GM23248 (cell line): ENCODE results near the gene BRME1. TPM values are rescaled to one million over a fixed set of nuclear protein-coding genes. Genes with fewer than 3 reads are reported as not detected.

ENCODE experiments used
- DNase-seq: peaks from one replicate; pipeline ENCODE4 v3.0.0-alpha.2; 2015
- H2AFZ ChIP-seq: fragments of 200-600 bp; sonication (generic); 2 replicates; pipeline ENCODE4 v1.6.1; 2016; ENCODE audit warnings: antibody characterized with exemption
- H3F3A ChIP-seq: fragments of 200-600 bp; sonication (generic); 2 replicates; pipeline ENCODE4 v1.6.1; 2016; ENCODE audit warnings: mild to moderate bottlenecking, antibody characterized with exemption, mixed run types; ENCODE audit not compliant: insufficient read depth
- H3K27ac ChIP-seq: fragments of 200-600 bp; sonication (generic); 2 replicates; pipeline ENCODE4 v1.5.1; 2016; ENCODE audit warnings: mild to moderate bottlenecking
- H3K27me3 ChIP-seq: fragments of 200-600 bp; sonication (generic); replicated peaks from 2 replicates; pipeline ENCODE4 v1.6.1; 2016; ENCODE audit warnings: mild to moderate bottlenecking; ENCODE audit not compliant: insufficient read depth
- H3K36me3 ChIP-seq: fragments of 200-600 bp; sonication (generic); 2 replicates; pipeline ENCODE4 v1.6.1; 2016; ENCODE audit warnings: low read depth, mild to moderate bottlenecking
- H3K4me1 ChIP-seq: fragments of 200-600 bp; sonication (generic); 2 replicates; pipeline ENCODE4 v1.6.1; 2016; ENCODE audit warnings: mild to moderate bottlenecking; ENCODE audit not compliant: insufficient read depth
- H3K4me2 ChIP-seq: fragments of 200-600 bp; sonication (generic); one replicate; pipeline ENCODE4 v1.6.1; 2016; ENCODE audit warnings: mild to moderate bottlenecking; ENCODE audit not compliant: unreplicated experiment
- H3K4me3 ChIP-seq: fragments of 200-600 bp; sonication (generic); 2 replicates; pipeline ENCODE4 v1.5.1; 2016; ENCODE audit warnings: mild to moderate bottlenecking
- H3K79me2 ChIP-seq: fragments of 200-600 bp; sonication (generic); 2 replicates; pipeline ENCODE4 v1.6.1; 2016; ENCODE audit warnings: mild to moderate bottlenecking; ENCODE audit not compliant: insufficient read depth
- H3K9ac ChIP-seq: fragments of 200-600 bp; sonication (generic); 2 replicates; pipeline ENCODE4 v1.6.1; 2016; ENCODE audit warnings: mild to moderate bottlenecking
- H3K9me2 ChIP-seq: fragments of 200-600 bp; sonication (generic); 2 replicates; pipeline ENCODE4 v1.6.1; 2016; ENCODE audit warnings: mixed run types, mild to moderate bottlenecking, moderate library complexity; ENCODE audit not compliant: insufficient read depth
- H3K9me3 ChIP-seq: fragments of 200-600 bp; sonication (generic); one replicate; pipeline ENCODE4 v1.6.1; 2017; ENCODE audit warnings: low read depth
- H4K20me1 ChIP-seq: fragments of 200-600 bp; sonication (generic); 2 replicates; pipeline ENCODE4 v1.6.0; 2016; ENCODE audit not compliant: insufficient read depth
- EZH2 ChIP-seq: fragments of 200-600 bp; sonication (generic); IDR thresholded peaks from 2 replicates; pipeline ENCODE4 v1.6.1; 2018; ENCODE audit warnings: antibody characterized with exemption, mild to moderate bottlenecking; ENCODE audit not compliant: insufficient read depth, poor library complexity, severe bottlenecking
- EZH2phosphoT487 ChIP-seq: fragments of 200-600 bp; sonication (generic); IDR thresholded peaks from 2 replicates; pipeline ENCODE4 v1.6.1; 2018; ENCODE audit warnings: antibody characterized with exemption, moderate library complexity, mild to moderate bottlenecking, low read depth; ENCODE audit not compliant: insufficient read depth
- WGBS, 2 experiments: methylation state at CpG; one replicate each; pipeline ENCODE4 v1.1.6; 2015 to 2017; ENCODE audit warnings: low lambda C conversion rate in 2 of 2, low coverage in 1 of 2; ENCODE audit errors: missing lambda C conversion rate in 2 of 2; 5-methylcytosine and 5-hydroxymethylcytosine counted together
- in situ Hi-C: fragments of 300-500 bp; cut with MboI; formaldehyde crosslinking; loops from 2 replicates; pipeline ENCODE4 v1.15.0; 2020
- polyA plus RNA-seq: library from polyadenylated mRNA; unstranded; fragments of >200 nt; fragmentation: Nextera tagmentation; extraction: Ambion mirVana; gene quantifications from 2 replicates; pipeline ENCODE4 v1.2.1, GENCODE V29; 2016
- total RNA-seq: library from RNA; depleted of rRNA; stranded (reverse); fragments of >200 nt; shearing (Covaris generic); gene quantifications from 2 replicates; pipeline ENCODE4 v1.2.3, GENCODE V29; 2014

BRME1 gene
- total and polyA plus RNA-seq, 2 experiments from 2014 or later = 0.11 to 0.63 TPM

DNA sequence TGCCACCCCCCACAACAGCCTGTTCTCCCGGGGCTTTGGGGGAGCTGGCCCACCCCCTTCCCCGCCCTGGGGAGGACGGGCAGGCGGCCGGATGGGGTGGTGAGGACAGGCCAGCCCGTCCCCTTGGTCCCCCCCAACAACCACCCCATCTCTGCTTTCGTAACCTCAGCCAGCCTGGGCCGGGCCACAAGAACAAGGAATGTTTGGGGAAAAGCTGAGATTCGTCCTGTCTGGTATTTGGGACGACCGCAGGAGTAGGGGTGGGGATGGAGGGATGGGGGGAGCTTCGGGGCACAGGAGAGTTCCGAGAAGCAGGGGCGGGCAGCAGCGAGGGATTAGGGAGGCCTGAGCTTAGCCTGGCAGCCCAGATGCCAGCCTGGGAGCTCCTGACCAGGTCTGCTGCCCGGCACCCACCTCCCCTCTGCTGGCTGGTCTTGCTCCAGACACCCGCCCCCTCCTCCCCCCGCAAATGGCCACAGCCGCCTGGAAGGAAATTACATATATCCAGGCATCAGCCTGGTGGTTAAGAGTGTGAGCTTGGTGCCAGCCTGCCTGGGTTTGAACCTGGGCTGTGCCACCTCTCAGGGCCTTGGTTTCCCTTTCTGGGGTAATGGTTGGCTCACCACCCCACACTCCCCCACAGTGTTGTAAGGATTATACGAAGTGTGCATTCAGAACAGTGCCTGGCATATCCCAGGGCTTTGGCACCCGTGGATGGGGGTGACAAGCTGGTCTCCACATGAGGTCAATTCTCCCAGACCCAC is 32.6 kb upstream of the BRME1 start, which contains the start of gene PODNL1:
TSS of gene PODNL1 (minus strand) at position 117 of the 764 bp plus-strand sequence. CDS start 236 bp downstream, outside the sequence.
- WGBS, 2 experiments = 11 to 13% methylated on average over 12 to 21 of the region's 21 CpGs
- in situ Hi-C loops = no loop called here
- Histone ChIP-seq H3K27me3 (no peaks in the 10 kb centered on the region), H3K79me2 (no peaks in the 10 kb centered on the region), H4K20me1 (no peaks in the 10 kb centered on the region), H3K9me2 (no peaks in the 10 kb centered on the region), H3K4me2 (peak within 1 kb of the TSS; percentile 67), H3K9me3 (no peaks in the 10 kb centered on the region), H3K9ac (peak within 1 kb of the TSS; percentile 69), H3K27ac (peak within 1 kb of the TSS; percentile 39), H3K36me3 (no peaks in the 10 kb centered on the region), H3K4me3 (peak within 1 kb of the TSS; percentile 74), H3F3A (no peaks in the 10 kb centered on the region), H2AFZ (peak within 1 kb of the TSS; percentile 78), H3K4me1 (peaks cover 6% of the 10 kb centered on the region)
- peak; percentile 85 for DNase-seq
- TF ChIP-seq EZH2phosphoT487 (no peak), EZH2 (no peak)

DNA sequence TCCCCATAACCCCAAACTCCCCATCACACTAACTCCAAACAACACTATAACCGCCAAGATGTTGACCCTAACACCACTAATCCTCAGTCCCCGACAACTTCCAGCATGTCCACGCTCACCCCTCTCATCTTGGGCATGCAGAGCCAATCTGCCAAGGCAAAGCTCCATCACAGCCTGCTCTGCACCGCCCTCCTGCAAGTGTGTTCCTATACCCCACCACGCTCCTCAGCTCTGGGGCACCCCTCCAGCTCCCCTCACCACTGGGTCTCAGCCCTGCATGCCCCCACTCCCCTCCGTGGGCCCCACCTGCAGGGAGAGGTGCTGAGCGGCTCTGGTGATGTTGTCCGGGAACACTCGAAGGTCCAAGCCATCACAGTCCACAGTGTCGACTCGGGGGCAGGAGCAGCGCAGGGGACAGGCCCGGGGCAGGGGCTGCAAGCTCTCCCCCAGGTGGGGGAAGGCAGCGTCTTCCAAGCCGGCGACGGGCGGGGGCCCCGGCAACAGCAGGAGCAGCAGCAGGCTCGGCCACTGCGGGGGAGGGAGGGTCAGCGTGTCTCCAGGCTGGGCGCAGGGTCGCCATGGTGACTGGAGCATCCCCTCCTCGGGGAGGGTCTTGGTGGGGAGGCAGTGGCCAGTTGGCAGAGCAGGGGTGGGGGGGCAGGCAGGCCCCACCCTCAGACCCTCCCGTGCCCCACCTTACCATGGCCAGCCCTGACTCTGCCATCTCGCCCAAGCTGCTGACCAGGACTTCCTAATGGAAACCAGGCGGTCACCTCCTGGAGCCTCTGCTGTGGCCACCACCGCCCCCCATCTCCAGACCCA is 31.8 kb upstream of the BRME1 start:
- H4K20me1 ChIP-seq = no peaks in the 10 kb centered on the region
- no peak for TF ChIP-seq EZH2phosphoT487
- no peak for TF ChIP-seq EZH2
- H2AFZ ChIP-seq = peak overlapping the region; percentile 78
- peak overlapping the region; percentile 67 for H3K4me2 ChIP-seq
- 10 to 14% methylated on average over 19 to 26 of the region's 29 CpGs for whole genome bisulfite sequencing, 2 experiments
- H3K4me1 ChIP-seq = peaks cover 6% of the 10 kb centered on the region
- no peaks in the 10 kb centered on the region for H3F3A ChIP-seq
- no peaks in the 10 kb centered on the region for H3K9me3 ChIP-seq
- peak overlapping the region; percentile 39 for H3K27ac ChIP-seq
- peak; percentile 67 for DNase-seq
- H3K27me3 ChIP-seq = no peaks in the 10 kb centered on the region
- in situ Hi-C loops = no loop called here
- H3K36me3 ChIP-seq = no peaks in the 10 kb centered on the region
- H3K9ac ChIP-seq = peak overlapping the region; percentile 69
- no peaks in the 10 kb centered on the region for H3K79me2 ChIP-seq
- H3K9me2 ChIP-seq = no peaks in the 10 kb centered on the region
- H3K4me3 ChIP-seq = peak overlapping the region; percentile 74

DNA sequence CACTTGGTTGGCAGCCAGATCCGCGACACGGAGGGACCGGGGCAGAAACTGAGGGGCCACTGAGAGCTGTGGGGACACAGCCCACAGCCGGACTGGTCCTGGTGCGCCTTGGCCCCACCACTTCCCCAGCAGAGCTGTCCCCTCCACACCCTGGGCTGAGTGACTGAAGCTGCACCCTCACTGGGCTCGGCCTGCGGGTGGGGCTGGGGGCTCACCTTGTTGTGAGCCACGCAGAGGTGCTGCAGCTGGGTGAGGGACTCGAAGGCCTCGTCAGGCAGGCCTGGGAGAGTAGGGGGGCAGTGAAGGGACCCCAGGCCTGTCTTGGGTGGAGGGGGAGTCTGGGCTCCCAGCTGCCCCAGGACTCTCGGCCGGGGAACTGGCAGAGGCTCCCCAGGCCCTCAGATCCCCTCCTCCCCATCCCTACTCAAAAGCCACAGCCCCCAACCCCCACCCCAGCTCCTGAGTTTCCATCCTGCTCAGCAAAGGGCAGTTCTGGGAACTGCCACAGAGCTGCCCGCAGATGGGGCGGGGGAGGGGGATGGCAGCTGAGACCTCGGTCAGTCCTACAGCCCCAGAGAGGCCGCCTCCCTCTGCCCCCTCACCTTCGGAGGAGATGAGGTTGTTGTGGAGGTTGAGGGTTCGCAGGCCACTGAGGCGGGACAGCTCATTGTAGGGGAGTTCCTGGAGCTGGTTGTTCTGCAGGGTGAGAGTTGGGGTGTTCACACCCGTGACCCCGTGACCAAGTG is 30.0 kb upstream of the BRME1 start:
- H3K4me3 ChIP-seq = no peak overlapping the region
- no peak overlapping the region for H3K27ac ChIP-seq
- H3K9me3 ChIP-seq = no peaks in the 10 kb centered on the region
- H3K4me1 ChIP-seq = peaks cover 6% of the 10 kb centered on the region
- H3K9ac ChIP-seq = no peak overlapping the region
- H3K27me3 ChIP-seq = no peaks in the 10 kb centered on the region
- no peak overlapping the region for H3K4me2 ChIP-seq
- H3K9me2 ChIP-seq = no peaks in the 10 kb centered on the region
- 86% methylated on average over 20 to 22 of the region's 22 CpGs for WGBS, 2 experiments
- H3K79me2 ChIP-seq = no peaks in the 10 kb centered on the region
- no peaks in the 10 kb centered on the region for H3F3A ChIP-seq
- in situ Hi-C loops = no loop called here
- no peak overlapping the region for H2AFZ ChIP-seq
- H4K20me1 ChIP-seq = no peaks in the 10 kb centered on the region
- no peak for DNase-seq
- TF ChIP-seq EZH2 (no peak), EZH2phosphoT487 (no peak)
- no peaks in the 10 kb centered on the region; the same call in 1 of the 2 replicates for H3K36me3 ChIP-seq

DNA sequence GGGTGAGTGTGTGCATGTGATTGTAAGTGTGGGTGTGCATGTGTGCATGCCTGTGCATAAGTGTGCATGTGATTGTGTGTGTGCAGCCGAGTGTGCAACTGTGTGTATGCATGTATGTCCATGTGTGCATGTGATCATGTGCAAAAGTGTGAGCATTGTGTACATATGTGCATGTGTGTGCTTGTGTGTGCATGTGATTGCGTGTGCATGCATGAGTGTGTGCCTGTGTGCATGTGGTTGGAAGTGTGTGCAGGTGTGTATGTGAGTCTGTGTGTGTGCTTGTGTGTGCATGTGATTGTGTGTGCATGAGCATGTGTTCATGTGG is 28.8 kb upstream of the BRME1 start:
- Histone ChIP-seq H3K79me2 (no peaks in the 10 kb centered on the region), H3K36me3 (no peaks in the 10 kb centered on the region; the same call in 1 of the 2 replicates), H4K20me1 (no peaks in the 10 kb centered on the region), H3K4me1 (peaks cover 6% of the 10 kb centered on the region), H2AFZ (no peak overlapping the region), H3K4me2 (no peak overlapping the region), H3K9me3 (no peaks in the 10 kb centered on the region), H3K27ac (no peak overlapping the region), H3K9me2 (no peaks in the 10 kb centered on the region), H3K27me3 (no peaks in the 10 kb centered on the region), H3K9ac (no peak overlapping the region), H3F3A (no peaks in the 10 kb centered on the region), H3K4me3 (no peak overlapping the region)
- WGBS, 2 experiments = 93% methylated on average over 2 of the region's 2 CpGs
- in situ Hi-C loops = no loop called here
- TF ChIP-seq EZH2 = no peak
- no peak for TF ChIP-seq EZH2phosphoT487
- DNase-seq = no peak
